Measurements from ENCODE around the gene USP17L29. TPM values are rescaled to one million over a fixed set of nuclear protein-coding genes. Genes with fewer than 3 reads are reported as not detected.
"Not testable (repeated sequence)": the region's sequence is repeated elsewhere in the genome, so short reads cannot be mapped to it uniquely, and the experiment has no call there.

USP17L29 gene, protein sequence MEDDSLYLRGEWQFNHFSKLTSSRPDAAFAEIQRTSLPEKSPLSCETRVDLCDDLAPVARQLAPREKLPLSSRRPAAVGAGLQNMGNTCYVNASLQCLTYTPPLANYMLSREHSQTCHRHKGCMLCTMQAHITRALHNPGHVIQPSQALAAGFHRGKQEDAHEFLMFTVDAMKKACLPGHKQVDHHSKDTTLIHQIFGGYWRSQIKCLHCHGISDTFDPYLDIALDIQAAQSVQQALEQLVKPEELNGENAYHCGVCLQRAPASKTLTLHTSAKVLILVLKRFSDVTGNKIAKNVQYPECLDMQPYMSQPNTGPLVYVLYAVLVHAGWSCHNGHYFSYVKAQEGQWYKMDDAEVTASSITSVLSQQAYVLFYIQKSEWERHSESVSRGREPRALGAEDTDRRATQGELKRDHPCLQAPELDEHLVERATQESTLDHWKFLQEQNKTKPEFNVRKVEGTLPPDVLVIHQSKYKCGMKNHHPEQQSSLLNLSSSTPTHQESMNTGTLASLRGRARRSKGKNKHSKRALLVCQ
- polyA plus RNA-seq (2012; rRNA removed): not detected in 2 replicates
- not detected in 2 replicates for polyA plus RNA-seq (2012; cell fraction: cytosol; rRNA removed)
- not detected in 2 replicates for polyA plus RNA-seq (2012; cell fraction: nucleus; rRNA removed)

DNA sequence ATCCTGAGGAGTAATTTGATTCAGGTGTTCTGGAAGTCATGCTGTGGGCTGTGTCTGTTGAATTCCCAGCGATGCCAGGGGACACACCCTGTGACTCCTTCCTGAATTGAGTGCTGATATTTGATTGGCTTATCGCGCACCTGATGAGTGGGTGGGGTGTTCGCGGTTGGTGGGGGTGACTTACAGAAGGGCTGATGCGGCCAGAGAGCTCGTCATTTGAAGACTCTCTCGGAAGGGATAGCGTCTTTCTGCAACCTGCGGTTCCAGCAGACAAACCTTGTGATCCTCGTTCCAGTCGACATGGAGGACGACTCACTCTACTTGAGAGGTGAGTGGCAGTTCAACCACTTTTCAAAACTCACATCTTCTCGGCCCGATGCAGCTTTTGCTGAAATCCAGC, at the start of gene USP17L29:
Gene USP17L29, plus strand, starts transcription at position 301 of the 400 bp plus-strand sequence. Its CDS starts 0 bp downstream, at position 301.
- H3K9ac ChIP-seq; CTCF ChIA-PET; H3K4me2 ChIP-seq; H3K4me1 ChIP-seq (ENCODE audit: control insufficient read depth in 1 of 2, insufficient read depth in 2 of 2, low read depth in 1 of 2, low read length in 1 of 2); H2AFZ ChIP-seq (ENCODE audit: low read depth); H3K9me3 ChIP-seq; H3K9me2 ChIP-seq; H3K36me3 ChIP-seq (replicated peaks in 1 of 2; ENCODE audit: control insufficient read depth in 1 of 2, insufficient read depth in 2 of 2, low read length in 1 of 2); H3K4me3 ChIP-seq (ENCODE audit: low read depth in 2 of 2, low read length in 1 of 2); H4K20me1 ChIP-seq (ENCODE audit: insufficient read depth); H3K27ac ChIP-seq (ENCODE audit: low read depth in 2 of 2, low read length in 1 of 2); H3K27me3 ChIP-seq (ENCODE audit: insufficient read depth); DNase-seq; H3F3A ChIP-seq (replicated peaks; ENCODE audit: insufficient read depth); POLR2A ChIA-PET; H3K79me2 ChIP-seq (ENCODE audit: insufficient read depth): not testable (repeated sequence)
- no CpG with 5 or more reads among the region's 15 CpGs for WGBS (ENCODE audit: low lambda C conversion rate)

DNA sequence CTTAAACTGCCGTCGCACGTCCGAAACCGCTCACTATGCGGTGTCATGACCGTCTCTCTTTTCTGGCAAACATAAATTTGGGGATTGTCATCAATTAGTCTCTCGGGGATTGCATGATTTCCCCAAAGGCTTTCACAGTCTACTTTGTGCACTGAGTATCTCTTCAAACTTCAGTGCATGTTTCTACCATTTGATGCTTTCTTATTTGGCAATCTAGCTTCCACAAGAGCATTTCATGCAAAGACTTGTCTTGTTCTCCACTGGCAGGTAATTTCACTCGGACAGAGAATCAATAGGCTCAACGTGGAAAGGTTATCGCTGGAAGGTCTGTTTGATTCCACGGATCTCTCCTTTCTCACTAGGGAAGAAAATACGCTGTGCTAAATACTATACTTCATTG, 29.2 kb upstream of the USP17L29 start:
- H3K4me1 ChIP-seq (ENCODE audit: control insufficient read depth in 1 of 2, insufficient read depth in 2 of 2, low read depth in 1 of 2, low read length in 1 of 2); H3K9me2 ChIP-seq; H3F3A ChIP-seq (replicated peaks; ENCODE audit: insufficient read depth); DNase-seq; H3K36me3 ChIP-seq (replicated peaks in 1 of 2; ENCODE audit: control insufficient read depth in 1 of 2, insufficient read depth in 2 of 2, low read length in 1 of 2); H3K27ac ChIP-seq (ENCODE audit: low read depth in 2 of 2, low read length in 1 of 2); H2AFZ ChIP-seq (ENCODE audit: low read depth); H3K27me3 ChIP-seq (ENCODE audit: insufficient read depth); H3K4me2 ChIP-seq; H3K9me3 ChIP-seq; H3K9ac ChIP-seq; H3K4me3 ChIP-seq (ENCODE audit: low read depth in 2 of 2, low read length in 1 of 2); CTCF ChIA-PET; H4K20me1 ChIP-seq (ENCODE audit: insufficient read depth); H3K79me2 ChIP-seq (ENCODE audit: insufficient read depth); POLR2A ChIA-PET: not testable (repeated sequence)
- WGBS (ENCODE audit: low lambda C conversion rate): 4% methylated on average over 5 of the region's 13 CpGs

DNA sequence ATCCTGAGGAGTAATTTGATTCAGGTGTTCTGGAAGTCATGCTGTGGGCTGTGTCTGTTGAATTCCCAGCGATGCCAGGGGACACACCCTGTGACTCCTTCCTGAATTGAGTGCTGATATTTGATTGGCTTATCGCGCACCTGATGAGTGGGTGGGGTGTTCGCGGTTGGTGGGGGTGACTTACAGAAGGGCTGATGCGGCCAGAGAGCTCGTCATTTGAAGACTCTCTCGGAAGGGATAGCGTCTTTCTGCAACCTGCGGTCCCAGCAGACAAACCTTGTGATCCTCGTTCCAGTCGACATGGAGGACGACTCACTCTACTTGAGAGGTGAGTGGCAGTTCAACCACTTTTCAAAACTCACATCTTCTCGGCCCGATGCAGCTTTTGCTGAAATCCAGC, 28.6 kb upstream of the USP17L29 start, which contains the start of gene USP17L24:
Gene USP17L24, plus strand, starts transcription at position 301 of the 400 bp plus-strand sequence. Its CDS starts 0 bp downstream, at position 301.
- H3K27me3 ChIP-seq (ENCODE audit: insufficient read depth); DNase-seq; H3K36me3 ChIP-seq (replicated peaks in 1 of 2; ENCODE audit: control insufficient read depth in 1 of 2, insufficient read depth in 2 of 2, low read length in 1 of 2); CTCF ChIA-PET; POLR2A ChIA-PET; H3K4me1 ChIP-seq (ENCODE audit: control insufficient read depth in 1 of 2, insufficient read depth in 2 of 2, low read depth in 1 of 2, low read length in 1 of 2); H3K9me3 ChIP-seq; H2AFZ ChIP-seq (ENCODE audit: low read depth); H4K20me1 ChIP-seq (ENCODE audit: insufficient read depth); H3K27ac ChIP-seq (ENCODE audit: low read depth in 2 of 2, low read length in 1 of 2); H3K79me2 ChIP-seq (ENCODE audit: insufficient read depth); H3K4me2 ChIP-seq; H3F3A ChIP-seq (replicated peaks; ENCODE audit: insufficient read depth); H3K9ac ChIP-seq; H3K9me2 ChIP-seq; H3K4me3 ChIP-seq (ENCODE audit: low read depth in 2 of 2, low read length in 1 of 2): not testable (repeated sequence)
- WGBS (ENCODE audit: low lambda C conversion rate): no CpG with 5 or more reads among the region's 15 CpGs

DNA sequence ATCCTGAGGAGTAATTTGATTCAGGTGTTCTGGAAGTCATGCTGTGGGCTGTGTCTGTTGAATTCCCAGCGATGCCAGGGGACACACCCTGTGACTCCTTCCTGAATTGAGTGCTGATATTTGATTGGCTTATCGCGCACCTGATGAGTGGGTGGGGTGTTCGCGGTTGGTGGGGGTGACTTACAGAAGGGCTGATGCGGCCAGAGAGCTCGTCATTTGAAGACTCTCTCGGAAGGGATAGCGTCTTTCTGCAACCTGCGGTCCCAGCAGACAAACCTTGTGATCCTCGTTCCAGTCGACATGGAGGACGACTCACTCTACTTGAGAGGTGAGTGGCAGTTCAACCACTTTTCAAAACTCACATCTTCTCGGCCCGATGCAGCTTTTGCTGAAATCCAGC, 23.8 kb upstream of the USP17L29 start, which contains the start of gene USP17L25:
Gene USP17L25, plus strand, starts transcription at position 301 of the 400 bp plus-strand sequence. Its CDS starts 0 bp downstream, at position 301.
- H3K9me3 ChIP-seq; H3F3A ChIP-seq (replicated peaks; ENCODE audit: insufficient read depth); H4K20me1 ChIP-seq (ENCODE audit: insufficient read depth); H3K79me2 ChIP-seq (ENCODE audit: insufficient read depth); H3K27me3 ChIP-seq (ENCODE audit: insufficient read depth); H3K27ac ChIP-seq (ENCODE audit: low read depth in 2 of 2, low read length in 1 of 2); H3K4me2 ChIP-seq; H3K4me3 ChIP-seq (ENCODE audit: low read depth in 2 of 2, low read length in 1 of 2); H2AFZ ChIP-seq (ENCODE audit: low read depth); CTCF ChIA-PET; H3K9ac ChIP-seq; H3K36me3 ChIP-seq (replicated peaks in 1 of 2; ENCODE audit: control insufficient read depth in 1 of 2, insufficient read depth in 2 of 2, low read length in 1 of 2); POLR2A ChIA-PET; H3K9me2 ChIP-seq; DNase-seq; H3K4me1 ChIP-seq (ENCODE audit: control insufficient read depth in 1 of 2, insufficient read depth in 2 of 2, low read depth in 1 of 2, low read length in 1 of 2): not testable (repeated sequence)
- no CpG with 5 or more reads among the region's 15 CpGs for WGBS (ENCODE audit: low lambda C conversion rate)

DNA sequence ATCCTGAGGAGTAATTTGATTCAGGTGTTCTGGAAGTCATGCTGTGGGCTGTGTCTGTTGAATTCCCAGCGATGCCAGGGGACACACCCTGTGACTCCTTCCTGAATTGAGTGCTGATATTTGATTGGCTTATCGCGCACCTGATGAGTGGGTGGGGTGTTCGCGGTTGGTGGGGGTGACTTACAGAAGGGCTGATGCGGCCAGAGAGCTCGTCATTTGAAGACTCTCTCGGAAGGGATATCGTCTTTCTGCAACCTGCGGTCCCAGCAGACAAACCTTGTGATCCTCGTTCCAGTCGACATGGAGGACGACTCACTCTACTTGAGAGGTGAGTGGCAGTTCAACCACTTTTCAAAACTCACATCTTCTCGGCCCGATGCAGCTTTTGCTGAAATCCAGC, 19.1 kb upstream of the USP17L29 start, which contains the start of gene USP17L26:
Gene USP17L26, plus strand, starts transcription at position 301 of the 400 bp plus-strand sequence. Its CDS starts 0 bp downstream, at position 301.
- H3K9me2 ChIP-seq; H3K9ac ChIP-seq; H4K20me1 ChIP-seq (ENCODE audit: insufficient read depth); H3K4me2 ChIP-seq; H3F3A ChIP-seq (replicated peaks; ENCODE audit: insufficient read depth); POLR2A ChIA-PET; H3K27ac ChIP-seq (ENCODE audit: low read depth in 2 of 2, low read length in 1 of 2); H3K27me3 ChIP-seq (ENCODE audit: insufficient read depth); H3K4me3 ChIP-seq (ENCODE audit: low read depth in 2 of 2, low read length in 1 of 2); H3K79me2 ChIP-seq (ENCODE audit: insufficient read depth); H3K9me3 ChIP-seq; DNase-seq; H3K36me3 ChIP-seq (replicated peaks in 1 of 2; ENCODE audit: control insufficient read depth in 1 of 2, insufficient read depth in 2 of 2, low read length in 1 of 2); H3K4me1 ChIP-seq (ENCODE audit: control insufficient read depth in 1 of 2, insufficient read depth in 2 of 2, low read depth in 1 of 2, low read length in 1 of 2); CTCF ChIA-PET; H2AFZ ChIP-seq (ENCODE audit: low read depth): not testable (repeated sequence)
- WGBS (ENCODE audit: low lambda C conversion rate): no CpG with 5 or more reads among the region's 15 CpGs

DNA sequence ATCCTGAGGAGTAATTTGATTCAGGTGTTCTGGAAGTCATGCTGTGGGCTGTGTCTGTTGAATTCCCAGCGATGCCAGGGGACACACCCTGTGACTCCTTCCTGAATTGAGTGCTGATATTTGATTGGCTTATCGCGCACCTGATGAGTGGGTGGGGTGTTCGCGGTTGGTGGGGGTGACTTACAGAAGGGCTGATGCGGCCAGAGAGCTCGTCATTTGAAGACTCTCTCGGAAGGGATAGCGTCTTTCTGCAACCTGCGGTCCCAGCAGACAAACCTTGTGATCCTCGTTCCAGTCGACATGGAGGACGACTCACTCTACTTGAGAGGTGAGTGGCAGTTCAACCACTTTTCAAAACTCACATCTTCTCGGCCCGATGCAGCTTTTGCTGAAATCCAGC, 14.3 kb upstream of the USP17L29 start, which contains the start of gene USP17L5:
Gene USP17L5, plus strand, starts transcription at position 301 of the 400 bp plus-strand sequence. Its CDS starts 0 bp downstream, at position 301.
- POLR2A ChIA-PET; H3K4me3 ChIP-seq (ENCODE audit: low read depth in 2 of 2, low read length in 1 of 2); H3F3A ChIP-seq (replicated peaks; ENCODE audit: insufficient read depth); H3K79me2 ChIP-seq (ENCODE audit: insufficient read depth); H3K4me2 ChIP-seq; H3K9ac ChIP-seq; H3K4me1 ChIP-seq (ENCODE audit: control insufficient read depth in 1 of 2, insufficient read depth in 2 of 2, low read depth in 1 of 2, low read length in 1 of 2); H3K9me3 ChIP-seq; H4K20me1 ChIP-seq (ENCODE audit: insufficient read depth); H3K9me2 ChIP-seq; H2AFZ ChIP-seq (ENCODE audit: low read depth); H3K27ac ChIP-seq (ENCODE audit: low read depth in 2 of 2, low read length in 1 of 2); DNase-seq; CTCF ChIA-PET; H3K36me3 ChIP-seq (replicated peaks in 1 of 2; ENCODE audit: control insufficient read depth in 1 of 2, insufficient read depth in 2 of 2, low read length in 1 of 2); H3K27me3 ChIP-seq (ENCODE audit: insufficient read depth): not testable (repeated sequence)
- no CpG with 5 or more reads among the region's 15 CpGs for WGBS (ENCODE audit: low lambda C conversion rate)

Data from SK-N-SH (cell line).